Peyer's patch (tissue), 4 donors: ENCODE measurements around the gene BCR.
"Not testable (repeated sequence)": the region's sequence is repeated elsewhere in the genome, so short reads cannot be mapped to it uniquely, and the experiment has no call there.

Source experiments
- CTCF ChIP-seq, 6 experiments: fragments of 450-650 bp in 4 of 6; fragments of 200-600 bp in 2 of 6; sonication (generic) in 1 of 6; IDR thresholded peaks; one replicate each; pipeline ENCODE4 v1.5.1; 2017 to 2019; ENCODE audit warnings: antibody characterized with exemption in 6 of 6, mild to moderate bottlenecking in 3 of 6, moderate library complexity in 1 of 6
- POLR2A ChIP-seq, 2 donors: fragments of 450-650 bp; IDR thresholded peaks; one replicate each; pipeline ENCODE4 v1.5.1; 2017; ENCODE audit warnings: antibody characterized with exemption in 2 of 2, mild to moderate bottlenecking in 2 of 2, moderate library complexity in 2 of 2

DNA sequence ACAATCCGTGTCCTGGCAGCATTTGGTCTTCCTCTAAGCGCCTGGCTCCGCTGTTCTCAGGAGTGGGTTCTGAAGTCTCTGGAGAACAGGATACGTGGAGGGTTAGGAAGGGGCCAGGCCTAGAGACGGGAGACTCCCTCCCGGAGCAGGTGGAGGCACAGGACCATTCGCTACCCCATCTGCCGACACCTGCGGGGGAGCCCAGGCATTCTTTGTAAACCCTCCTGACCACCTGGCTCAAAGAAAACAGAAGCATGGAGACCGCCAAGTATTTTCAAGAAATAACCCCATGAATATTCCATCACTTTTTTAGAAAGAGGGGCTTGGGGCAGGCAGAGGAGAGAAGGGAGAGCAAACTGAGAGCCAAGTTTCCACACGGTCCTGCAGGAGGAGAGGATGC, 136.3 kb downstream of the BCR start:
- TF ChIP-seq POLR2A, CTCF (IDR thresholded peaks at IDR 0.05): not testable (repeated sequence)
